Measurements from ENCODE around the gene FYB1. TPM values are rescaled to one million over a fixed set of nuclear protein-coding genes. Genes with fewer than 3 reads are reported as not detected.

The FYB1 gene
- total RNA-seq, 1 donor: under 0.01 TPM

GRCh38 chr5:39074017-39074814, 145.1 kb downstream of the FYB1 start, which contains the start of gene RICTOR:
Gene RICTOR, minus strand, starts transcription at chr5:39074399. Its CDS starts 22 bp downstream, at chr5:39074377.
- peak; percentile 98 for DNase-seq (ENCODE audit: insufficient read length, low spot score, missing footprints)
- Histone ChIP-seq H3K9me3 (ENCODE audit: low read depth, low read length) (no peaks in the 10 kb centered on the region), H3K27me3 (ENCODE audit: insufficient read depth, low read length) (peaks cover 10% of the 10 kb centered on the region)

DNA sequence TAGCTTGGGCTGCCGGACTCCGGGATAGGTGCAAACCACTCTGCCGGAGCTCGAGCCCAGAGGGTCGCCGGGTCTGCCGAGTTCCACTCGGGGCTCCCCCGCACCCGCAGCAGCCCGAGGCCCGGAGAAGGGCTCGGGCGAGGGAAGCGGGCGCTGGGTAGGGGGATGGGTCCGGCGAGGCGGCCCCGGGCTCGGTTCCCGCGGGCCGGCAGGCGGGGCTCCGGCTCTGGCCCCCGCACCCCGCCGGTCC, 145.7 kb downstream of the FYB1 start:
- peak; percentile 92 for DNase-seq (ENCODE audit: insufficient read length, low spot score, missing footprints)
- no peaks in the 10 kb centered on the region for H3K9me3 ChIP-seq (ENCODE audit: low read depth, low read length)
- H3K4me1 ChIP-seq (ENCODE audit: insufficient read depth, low read length): peaks cover 18% of the 10 kb centered on the region
- peaks cover 5% of the 10 kb centered on the region for H3K36me3 ChIP-seq (ENCODE audit: insufficient read depth, low read length)
- H4K20me1 ChIP-seq (ENCODE audit: insufficient read depth, low read length): peaks cover 27% of the 10 kb centered on the region
- peak overlapping the region; percentile 75 for H3K27ac ChIP-seq (ENCODE audit: low read depth, low read length)
- peaks cover 10% of the 10 kb centered on the region for H3K27me3 ChIP-seq (ENCODE audit: insufficient read depth, low read length)
- peak overlapping the region; percentile 91 for H3K4me3 ChIP-seq (ENCODE audit: insufficient read depth, low read length)
- TF ChIP-seq CTCF (IDR thresholded peaks at IDR 0.05; ENCODE audit: extremely low read depth, low read depth, low read length): no peak
- peak overlapping the region; percentile 83 for H2AFZ ChIP-seq (ENCODE audit: low read length)
- peak overlapping the region; percentile 92 for H3K4me2 ChIP-seq (ENCODE audit: insufficient read depth, low read length)
- H3K79me2 ChIP-seq (ENCODE audit: insufficient read depth, low read length): peaks cover 55% of the 10 kb centered on the region

More at GRCh38 chr5:39074017-39074814, 145.1 kb downstream of the FYB1 start, which contains the start of gene RICTOR:
- H3K4me1 ChIP-seq (ENCODE audit: insufficient read depth, low read length): peaks cover 18% of the 10 kb centered on the region
- peak within 1 kb of the TSS; percentile 91 for H2AFZ ChIP-seq (ENCODE audit: low read length)
- peaks cover 25% of the 10 kb centered on the region for H4K20me1 ChIP-seq (ENCODE audit: insufficient read depth, low read length)
- peaks cover 50% of the 10 kb centered on the region for H3K79me2 ChIP-seq (ENCODE audit: insufficient read depth, low read length)
- H3K36me3 ChIP-seq (ENCODE audit: insufficient read depth, low read length): no peaks in the 10 kb centered on the region
- peak within 1 kb of the TSS; percentile 91 for H3K4me3 ChIP-seq (ENCODE audit: insufficient read depth, low read length)
- no peak for TF ChIP-seq CTCF (IDR thresholded peaks at IDR 0.05; ENCODE audit: extremely low read depth, low read depth, low read length)
- peak within 1 kb of the TSS; percentile 92 for H3K4me2 ChIP-seq (ENCODE audit: insufficient read depth, low read length)
- H3K27ac ChIP-seq (ENCODE audit: low read depth, low read length): peak within 1 kb of the TSS; percentile 75

DNA sequence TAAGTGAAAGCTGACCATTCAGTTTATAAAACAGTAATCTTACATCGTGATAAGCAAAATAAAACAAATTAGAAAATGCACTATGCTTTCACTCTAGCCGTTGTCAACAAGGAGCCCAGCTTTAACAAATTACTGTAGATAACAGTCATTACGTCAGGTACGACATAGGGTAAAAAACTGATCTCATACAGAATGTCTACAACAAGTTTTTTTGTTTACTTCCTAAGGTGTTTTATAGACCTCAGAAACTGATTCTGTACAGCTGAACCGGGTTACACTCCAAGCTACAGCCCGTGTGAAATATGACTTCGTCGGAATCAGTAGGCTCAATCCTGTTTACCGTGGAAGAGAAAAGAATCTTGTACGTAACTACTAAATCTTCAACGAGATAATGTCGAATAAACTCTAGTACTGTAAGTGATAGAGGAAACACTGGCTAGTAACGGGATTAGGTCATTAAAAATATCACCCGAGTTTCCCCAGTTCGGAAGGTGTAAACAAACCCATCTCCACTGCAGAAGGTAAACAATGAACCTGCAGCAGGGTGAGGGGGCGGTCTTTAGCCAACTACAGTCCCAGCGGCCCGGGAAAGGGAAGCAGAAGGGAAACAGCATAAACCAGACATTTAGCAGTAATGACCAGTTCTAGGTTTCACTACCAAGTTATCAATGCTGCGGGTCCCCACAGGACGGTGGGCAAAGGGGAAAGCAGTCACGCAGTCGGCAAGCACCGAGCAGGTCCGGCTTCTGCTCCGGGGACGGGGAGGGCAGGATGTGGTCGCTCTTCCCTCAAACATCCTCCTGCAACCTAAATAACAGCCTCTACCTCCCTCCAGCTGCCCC, 146.2 kb downstream of the FYB1 start:
- H3K4me2 ChIP-seq (ENCODE audit: insufficient read depth, low read length): peak overlapping the region; percentile 92
- H4K20me1 ChIP-seq (ENCODE audit: insufficient read depth, low read length): peaks cover 27% of the 10 kb centered on the region
- no peak for TF ChIP-seq CTCF (IDR thresholded peaks at IDR 0.05; ENCODE audit: extremely low read depth, low read depth, low read length)
- H3K79me2 ChIP-seq (ENCODE audit: insufficient read depth, low read length): peaks cover 61% of the 10 kb centered on the region
- peak overlapping the region; percentile 75 for H3K27ac ChIP-seq (ENCODE audit: low read depth, low read length)
- H3K9me3 ChIP-seq (ENCODE audit: low read depth, low read length): no peaks in the 10 kb centered on the region
- H3K4me3 ChIP-seq (ENCODE audit: insufficient read depth, low read length): peak overlapping the region; percentile 91
- peak overlapping the region; percentile 83 for H2AFZ ChIP-seq (ENCODE audit: low read length)
- DNase-seq (ENCODE audit: insufficient read length, low spot score, missing footprints): peak; percentile 79
- peaks cover 7% of the 10 kb centered on the region for H3K27me3 ChIP-seq (ENCODE audit: insufficient read depth, low read length)
- peaks cover 5% of the 10 kb centered on the region for H3K36me3 ChIP-seq (ENCODE audit: insufficient read depth, low read length)
- H3K4me1 ChIP-seq (ENCODE audit: insufficient read depth, low read length): peaks cover 18% of the 10 kb centered on the region

- Histone ChIP-seq H3K79me2 (ENCODE audit: insufficient read depth, low read length) (peaks cover 96% of the 10 kb centered on the region), H3K4me3 (ENCODE audit: insufficient read depth, low read length) (no peak overlapping the region), H3K36me3 (ENCODE audit: insufficient read depth, low read length) (peaks cover 14% of the 10 kb centered on the region), H3K4me1 (ENCODE audit: insufficient read depth, low read length) (peaks cover 6% of the 10 kb centered on the region), H3K27me3 (ENCODE audit: insufficient read depth, low read length) (no peaks in the 10 kb centered on the region), H4K20me1 (ENCODE audit: insufficient read depth, low read length) (peaks cover 52% of the 10 kb centered on the region), H3K4me2 (ENCODE audit: insufficient read depth, low read length) (no peak overlapping the region), H3K9me3 (ENCODE audit: low read depth, low read length) (no peaks in the 10 kb centered on the region), H2AFZ (ENCODE audit: low read length) (no peak overlapping the region), H3K27ac (ENCODE audit: low read depth, low read length) (no peak overlapping the region)
- no peak for DNase-seq (ENCODE audit: insufficient read length, low spot score, missing footprints)
- TF ChIP-seq CTCF (IDR thresholded peaks at IDR 0.05; ENCODE audit: extremely low read depth, low read depth, low read length): no peak
These were observed 151.3 kb downstream of the FYB1 start for GRCh38 chr5:39068099-39068498.
